Measurements from ENCODE around the gene MPDU1. TPM values are rescaled to one million over a fixed set of nuclear protein-coding genes. Genes with fewer than 3 reads are reported as not detected.
"Not testable (repeated sequence)": the region's sequence is repeated elsewhere in the genome, so short reads cannot be mapped to it uniquely, and the experiment has no call there.

MPDU1 gene
- total RNA-seq, 1 donor from 2014 or later, result 34.8 TPM

- no peak for DNase-seq
These were observed 2.8 kb upstream of the MPDU1 start for GRCh38 chr17:7580604-7581575.

GRCh38 chr17:7582396-7583252, 1.0 kb upstream of the MPDU1 start:
- DNase-seq, result no peak

GRCh38 chr17:7586673-7587419, 3.2 kb downstream of the MPDU1 start:
- DNase-seq, result no peak

- no peak for DNase-seq
These were observed 3.9 kb downstream of the MPDU1 start for GRCh38 chr17:7587420-7588151.

- no peak for DNase-seq
These were observed 5.0 kb downstream of the MPDU1 start for GRCh38 chr17:7588553-7589203.

GRCh38 chr17:7589204-7589868, 5.7 kb downstream of the MPDU1 start:
- peak; percentile 76 for DNase-seq

GRCh38 chr17:7589891-7590691, 6.4 kb downstream of the MPDU1 start, which contains the start of gene SOX15:
TSS of gene SOX15 (minus strand) at chr17:7590094. CDS start at chr17:7589676, 418 bp downstream.
- DNase-seq, result no peak

- no peak for DNase-seq
These were observed 7.1 kb downstream of the MPDU1 start for GRCh38 chr17:7590743-7591142.

GRCh38 chr17:7591596-7591995, 7.9 kb downstream of the MPDU1 start:
- no peak for DNase-seq

GRCh38 chr17:7592422-7593021, 8.9 kb downstream of the MPDU1 start:
- no peak for DNase-seq

GRCh38 chr17:7593296-7593695, 9.6 kb downstream of the MPDU1 start:
- no peak for DNase-seq

GRCh38 chr17:7597561-7597960, 13.9 kb downstream of the MPDU1 start:
- not testable (repeated sequence) for DNase-seq

GRCh38 chr17:7606280-7606679, 22.6 kb downstream of the MPDU1 start:
- no peak for DNase-seq

GRCh38 chr17:7610641-7611040, 27.0 kb downstream of the MPDU1 start:
- DNase-seq, result no peak

- no peak for DNase-seq
These were observed 28.1 kb downstream of the MPDU1 start for GRCh38 chr17:7611635-7612293.

- no peak for DNase-seq
These were observed 28.6 kb downstream of the MPDU1 start for GRCh38 chr17:7612294-7612640.

- no peak for DNase-seq
These were observed 30.2 kb downstream of the MPDU1 start for GRCh38 chr17:7613769-7614424.

Data from occipital lobe (tissue), 2 donors.